H1 (cell line): Measurements from ENCODE around the gene MFNG. TPM values are rescaled to one million over a fixed set of nuclear protein-coding genes. Genes with fewer than 3 reads are reported as not detected.

Source experiments
- CTCF ChIA-PET: fragments of 300-600 bp; sonication (Branson Sonifier 250); formaldehyde crosslinking; loops from one replicate; lab custom pipeline; 2021; ENCODE audit not compliant: partially characterized antibody; lab: Charles Lee
- POLR2A ChIA-PET: fragments of 300-600 bp; sonication (Branson Sonifier 250); formaldehyde crosslinking; loops from one replicate; lab custom pipeline; 2021; ENCODE audit warnings: inconsistent platforms; ENCODE audit not compliant: partially characterized antibody; lab: Charles Lee
- DNase-seq, 2 experiments: peaks; one replicate each; pipeline versions ENCODE4 v3.0.0 to v3.0.0-alpha.2; 2010 to 2022; ENCODE audit warnings: low spot score in 2 of 2, low read depth in 1 of 2, mixed read lengths in 1 of 2
- FAIRE-seq: peaks from 2 replicates; lab custom pipeline; 2011; peaks lifted over from hg19 to GRCh38; lab: Jason Lieb, UNC
- H2AFZ ChIP-seq: 2 replicates; pipeline ENCODE4 v1.8.1; 2012; ENCODE audit warnings: low read length, inconsistent platforms
- H2AK5ac ChIP-seq: 2 replicates; pipeline ENCODE4 v1.6.1; 2013; ENCODE audit warnings: low read depth, low read length
- H2BK120ac ChIP-seq: replicated peaks from 2 replicates; pipeline ENCODE3; 2013; ENCODE audit warnings: low read depth, low read length, inconsistent platforms
- H2BK12ac ChIP-seq: 2 replicates; pipeline ENCODE4 v1.6.1; 2013; ENCODE audit warnings: low read depth, low read length
- H2BK15ac ChIP-seq: 2 replicates; pipeline ENCODE4 v1.6.1; 2013; ENCODE audit warnings: low read length
- H2BK20ac ChIP-seq: 2 replicates; pipeline ENCODE4 v1.6.1; 2013; ENCODE audit warnings: low read length
- H2BK5ac ChIP-seq: 2 replicates; pipeline ENCODE4 v1.6.1; 2013; ENCODE audit warnings: low read depth, low read length
- H3K14ac ChIP-seq: 2 replicates; pipeline ENCODE4 v1.6.1; 2013; ENCODE audit warnings: inconsistent platforms; ENCODE audit not compliant: insufficient read length
- H3K18ac ChIP-seq: 2 replicates; pipeline ENCODE4 v1.6.1; 2013; ENCODE audit warnings: low read length; ENCODE audit errors: extremely low read depth
- H3K23ac ChIP-seq: 2 replicates; pipeline ENCODE4 v1.6.1; 2013; ENCODE audit warnings: inconsistent platforms; ENCODE audit not compliant: insufficient read length
- H3K23me2 ChIP-seq: 2 replicates; pipeline ENCODE4 v1.6.1; 2013; ENCODE audit warnings: low read depth, low read length
- H3K27ac ChIP-seq: 2 replicates; pipeline ENCODE4 v1.6.1; 2011; ENCODE audit warnings: low read depth, low read length, inconsistent platforms
- H3K27me3 ChIP-seq, 4 experiments: replicated peaks in 1 of 4; 1 replicate in 1 of 4; 2 replicates in 3 of 4; pipeline versions ENCODE4 v1.6.1 to v1.8.1; 2011 to 2013; ENCODE audit warnings: low read length in 3 of 4, mild to moderate bottlenecking in 3 of 4, inconsistent platforms in 2 of 4, mixed read lengths in 2 of 4, moderate library complexity in 1 of 4; ENCODE audit not compliant: control insufficient read depth in 3 of 4, insufficient read depth in 3 of 4; ENCODE audit errors: extremely low read depth in 1 of 4
- H3K36me3 ChIP-seq, 4 experiments: 2 replicates each; pipeline versions ENCODE4 v1.6.1 to v1.8.1; 2011 to 2013; ENCODE audit warnings: mild to moderate bottlenecking in 4 of 4, low read length in 3 of 4, moderate library complexity in 2 of 4, control low read depth in 1 of 4, inconsistent platforms in 1 of 4; ENCODE audit not compliant: insufficient read depth in 4 of 4, control insufficient read depth in 2 of 4
- H3K4ac ChIP-seq: replicated peaks from 2 replicates; pipeline ENCODE3; 2013; ENCODE audit warnings: low read length, low read depth, mixed read lengths, inconsistent platforms; ENCODE audit not compliant: insufficient read length
- H3K4me1 ChIP-seq, 4 experiments: replicated peaks in 1 of 4; 1 replicate in 1 of 4; 2 replicates in 3 of 4; pipeline versions ENCODE4 v1.6.1 to v1.8.1; 2011 to 2013; ENCODE audit warnings: low read length in 3 of 4, inconsistent platforms in 2 of 4, mixed read lengths in 1 of 4; ENCODE audit not compliant: insufficient read depth in 4 of 4, control insufficient read depth in 3 of 4
- H3K4me2 ChIP-seq, 2 experiments: 2 replicates each; pipeline versions ENCODE4 v1.6.1 to v1.8.1; 2011 to 2013; ENCODE audit warnings: low read depth in 2 of 2, low read length in 2 of 2, control low read depth in 1 of 2, inconsistent platforms in 1 of 2, mild to moderate bottlenecking in 1 of 2; ENCODE audit not compliant: insufficient read depth in 1 of 2
- H3K4me3 ChIP-seq, 4 experiments: fragments of 200-600, 300-600 bp in 1 of 4; sonication (generic), shearing (Covaris generic), sonication (Bioruptor Twin) in 1 of 4; 2 replicates each; pipeline versions ENCODE4 v1.5.1 to v1.8.1; 2011 to 2016; ENCODE audit warnings: low read length in 4 of 4, low read depth in 3 of 4, control low read depth in 2 of 4, inconsistent platforms in 2 of 4, mild to moderate bottlenecking in 2 of 4, mixed read lengths in 1 of 4, moderate library complexity in 1 of 4; ENCODE audit not compliant: insufficient read depth in 2 of 4; ENCODE audit errors: extremely low read depth in 1 of 4
- H3K56ac ChIP-seq: replicated peaks from 2 replicates; pipeline ENCODE3; 2013; ENCODE audit warnings: low read depth, mild to moderate bottlenecking, mixed read lengths, low read length, inconsistent platforms; ENCODE audit not compliant: insufficient read length
- H3K79me1 ChIP-seq: 2 replicates; pipeline ENCODE4 v1.6.1; 2013; ENCODE audit warnings: low read depth, low read length, control low read depth
- H3K79me2 ChIP-seq, 2 experiments: 2 replicates each; pipeline versions ENCODE4 v1.6.1 to v1.8.1; 2012 to 2013; ENCODE audit warnings: low read length in 2 of 2, mild to moderate bottlenecking in 2 of 2, inconsistent platforms in 1 of 2; ENCODE audit not compliant: insufficient read depth in 2 of 2, control insufficient read depth in 1 of 2
- H3K9ac ChIP-seq, 4 experiments: replicated peaks in 1 of 4; 1 replicate in 1 of 4; 2 replicates in 3 of 4; pipeline versions ENCODE4 v1.6.1 to v1.8.1; 2011 to 2013; ENCODE audit warnings: low read depth in 3 of 4, low read length in 3 of 4, control low read depth in 2 of 4, mild to moderate bottlenecking in 2 of 4, moderate library complexity in 2 of 4, inconsistent platforms in 1 of 4; ENCODE audit errors: extremely low read depth in 1 of 4
- H3K9me3 ChIP-seq, 2 experiments: 2 replicates each; pipeline versions ENCODE4 v1.6.1 to v1.8.1; 2012 to 2013; ENCODE audit warnings: mild to moderate bottlenecking in 2 of 2, moderate library complexity in 2 of 2, control low read depth in 1 of 2, inconsistent platforms in 1 of 2, low read depth in 1 of 2, low read length in 1 of 2, mixed read lengths in 1 of 2; ENCODE audit not compliant: insufficient read depth in 2 of 2
- H4K20me1 ChIP-seq, 2 experiments: replicated peaks in 1 of 2; 2 replicates each; pipeline versions ENCODE3 to v1.8.1; 2011 to 2013; ENCODE audit warnings: inconsistent platforms in 2 of 2, low read length in 2 of 2, mild to moderate bottlenecking in 1 of 2; ENCODE audit not compliant: insufficient read depth in 2 of 2, control insufficient read depth in 1 of 2
- H4K5ac ChIP-seq: 2 replicates; pipeline ENCODE4 v1.6.1; 2013; ENCODE audit warnings: low read length, low read depth, mixed read lengths, inconsistent platforms; ENCODE audit not compliant: insufficient read length
- H4K8ac ChIP-seq: 2 replicates; pipeline ENCODE4 v1.8.0; 2013; ENCODE audit warnings: mild to moderate bottlenecking, moderate library complexity, low read length, inconsistent platforms; ENCODE audit not compliant: insufficient read depth; ENCODE audit errors: extremely low read depth
- H4K91ac ChIP-seq: replicated peaks from 2 replicates; pipeline ENCODE3; 2013; ENCODE audit warnings: low read length, mixed read lengths, inconsistent platforms; ENCODE audit not compliant: insufficient read length
- EGR1 ChIP-seq: IDR thresholded peaks from 2 replicates; pipeline ENCODE4 v1.6.1; 2011; ENCODE audit warnings: low read depth, low read length, borderline replicate concordance
- GTF2F1 ChIP-seq: IDR thresholded peaks from 2 replicates; pipeline ENCODE4 v1.6.1; 2012; ENCODE audit warnings: low read depth, low read length, improper control_type of control experiment, borderline replicate concordance
- WGBS, 2 experiments: shearing (Covaris generic) in 1 of 2; methylation state at CpG; one replicate each; pipeline versions ENCODE4 v1.1.6 to v1.1.7; 2013 to 2015; ENCODE audit warnings: low lambda C conversion rate in 2 of 2, mixed read lengths in 2 of 2, inconsistent platforms in 1 of 2, low coverage in 1 of 2, missing lambda C conversion rate in 1 of 2; ENCODE audit not compliant: insufficient replicate concordance in 2 of 2, insufficient coverage in 1 of 2, insufficient read length in 1 of 2; ENCODE audit errors: extremely low coverage in 1 of 2, missing lambda C conversion rate in 1 of 2; 5-methylcytosine and 5-hydroxymethylcytosine counted together
- polyA plus RNA-seq, 7 experiments: library from polyadenylated mRNA; depleted of rRNA in 3 of 7; stranded (reverse) in 5 of 7; unstranded in 2 of 7; fragments of >200 nt in 5 of 7; fragments of 200-250 nt in 2 of 7; gene quantifications; 1 replicate in 5 of 7; 2 replicates in 1 of 7; 4 replicates in 1 of 7; pipeline versions ENCODE4 v1.2.1 to v1.2.3, GENCODE V29; 2011 to 2013; ENCODE audit warnings: missing spikeins in 2 of 7, mixed read lengths in 2 of 7
- total RNA-seq: library from RNA; stranded (reverse); fragmentation: NEBNext Ultra II Directional; extraction: Animal tissue kit (Norgen Biotek cat#: 25700); gene quantifications from 2 replicates; pipeline ENCODE4 v1.2.1, GENCODE V29; 2021

MFNG gene
- total and polyA plus RNA-seq, 2 of the 8 experiments (the other 6 are each of a cell fraction or from before 2014, with no cell fraction given), result 1.7 to 5.5 TPM

DNA sequence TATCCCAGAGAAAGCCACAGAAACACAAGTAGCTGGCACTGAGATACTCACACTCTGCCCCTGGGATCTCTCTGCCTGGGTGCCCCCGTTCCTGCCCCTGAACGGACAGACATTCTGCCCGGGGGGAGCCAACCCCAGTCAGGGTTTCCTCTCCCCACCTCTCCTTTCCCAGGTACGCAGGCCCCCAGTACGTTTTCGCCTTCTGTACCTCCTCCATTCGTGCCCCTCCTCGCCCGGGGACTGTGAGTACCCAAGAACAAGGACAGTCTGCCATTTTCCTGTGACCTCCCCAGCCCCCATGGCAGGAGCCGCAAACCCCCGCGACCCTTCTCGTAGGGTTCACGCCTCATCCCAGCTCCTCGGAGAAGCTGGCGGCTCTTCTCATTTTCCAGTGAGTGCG is 29.8 kb downstream of the MFNG start:
- H2BK120ac ChIP-seq, result no peak overlapping the region
- no peak overlapping the region for H3K9ac ChIP-seq
- POLR2A ChIA-PET, result interaction anchor here (0.7 kb wide), 1 partner anchor 163 kb away, joined by 3 read pairs; no protein-coding TSS in a partner anchor
- peak overlapping the region; percentile 36; the same call in 1 of the 2 replicates for H4K8ac ChIP-seq
- H2BK5ac ChIP-seq, result no peak overlapping the region
- no peak overlapping the region for H4K5ac ChIP-seq
- no peak overlapping the region for H2AFZ ChIP-seq
- CTCF ChIA-PET, result interaction anchor here (0.8 to 8.2 kb wide), 23 partner anchors 9 to 314 kb away, joined by 3 to 119 read pairs (median 6); partner anchors contain the start of gene MFNG
- no peaks in the 10 kb centered on the region; a peak in 2 of 7 replicates for H3K4me1 ChIP-seq
- H3K79me2 ChIP-seq, result no peaks in the 10 kb centered on the region
- no peak overlapping the region for H3K4ac ChIP-seq
- no peaks in the 10 kb centered on the region for H3K23me2 ChIP-seq
- H2AK5ac ChIP-seq, result no peak overlapping the region
- no peak overlapping the region for H3K14ac ChIP-seq
- H3K4me3 ChIP-seq, result no peak overlapping the region
- H4K20me1 ChIP-seq, result no peaks in the 10 kb centered on the region
- H3K4me2 ChIP-seq, result no peak overlapping the region
- TF ChIP-seq EGR1, result no peak
- no peak for TF ChIP-seq GTF2F1
- H3K23ac ChIP-seq, result no peak overlapping the region
- no peaks in the 10 kb centered on the region for H3K79me1 ChIP-seq
- FAIRE-seq (no peak), DNase-seq (no peak)
- no peak overlapping the region for H2BK20ac ChIP-seq
- no peak overlapping the region for H3K18ac ChIP-seq
- no peaks in the 10 kb centered on the region for H3K27me3 ChIP-seq
- H3K27ac ChIP-seq, result no peak overlapping the region
- H3K56ac ChIP-seq, result no peak overlapping the region
- no peak overlapping the region for H4K91ac ChIP-seq
- H3K36me3 ChIP-seq, result no peaks in the 10 kb centered on the region
- WGBS, 2 experiments, result 93% methylated on average over 16 of the region's 17 CpGs; no CpG with 5 or more reads in 1 of the 2 experiments
- no peak overlapping the region for H2BK15ac ChIP-seq
- no peak overlapping the region for H2BK12ac ChIP-seq
- no peaks in the 10 kb centered on the region for H3K9me3 ChIP-seq
